NK-92 (cell line): ENCODE data around the gene NDUFAB1.
"Not testable (repeated sequence)": the region's sequence is repeated elsewhere in the genome, so short reads cannot be mapped to it uniquely, and the experiment has no call there.

Experiments used
- DNase-seq: peaks from one replicate; lab custom pipeline; 2025; ENCODE audit not compliant: unreplicated experiment; lab: John Stamatoyannopoulos, UW

NDUFAB1 gene

DNA sequence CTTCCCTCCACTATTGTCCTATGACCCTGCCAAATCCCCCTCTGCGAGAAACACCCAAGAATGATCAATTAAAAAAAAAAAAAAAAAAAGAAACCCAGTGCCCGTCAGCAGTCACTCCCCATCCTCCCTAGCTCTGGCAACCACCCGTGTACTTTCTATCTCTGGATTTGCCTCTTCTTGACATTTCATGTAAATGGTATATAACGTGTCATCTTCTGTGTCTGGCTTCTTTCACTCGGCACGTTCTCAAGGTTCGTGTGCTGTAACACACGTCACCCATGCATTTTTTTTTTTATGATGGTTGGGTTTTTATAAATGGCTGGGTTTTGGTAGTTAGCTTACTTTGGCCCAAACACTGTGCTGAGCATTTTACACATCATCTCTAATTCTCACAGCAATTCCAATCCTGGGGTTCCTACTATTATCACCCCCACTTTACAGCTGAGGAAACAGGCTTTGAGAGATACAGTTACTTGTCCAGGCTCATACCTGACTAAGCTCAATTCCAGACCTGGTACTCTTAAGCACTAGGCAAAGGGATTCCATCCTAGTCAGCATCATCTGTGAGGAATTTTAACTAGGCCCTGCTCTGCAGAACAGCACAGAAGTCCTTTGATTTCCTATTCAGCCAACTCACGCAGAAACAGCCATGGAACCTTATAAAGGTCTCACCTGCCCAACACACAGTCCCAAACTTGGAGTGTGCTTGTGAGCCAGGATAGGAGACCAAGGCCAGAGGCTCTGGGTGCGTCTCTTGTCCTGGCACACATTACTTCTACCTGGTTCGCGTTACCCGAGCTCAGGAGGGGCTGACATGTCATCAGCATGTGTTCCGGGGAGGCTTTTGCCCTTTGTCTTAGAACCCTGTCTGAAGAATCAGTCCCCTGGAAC lies 11.7 kb downstream of the NDUFAB1 start:
- DNase-seq, result no peak

DNA sequence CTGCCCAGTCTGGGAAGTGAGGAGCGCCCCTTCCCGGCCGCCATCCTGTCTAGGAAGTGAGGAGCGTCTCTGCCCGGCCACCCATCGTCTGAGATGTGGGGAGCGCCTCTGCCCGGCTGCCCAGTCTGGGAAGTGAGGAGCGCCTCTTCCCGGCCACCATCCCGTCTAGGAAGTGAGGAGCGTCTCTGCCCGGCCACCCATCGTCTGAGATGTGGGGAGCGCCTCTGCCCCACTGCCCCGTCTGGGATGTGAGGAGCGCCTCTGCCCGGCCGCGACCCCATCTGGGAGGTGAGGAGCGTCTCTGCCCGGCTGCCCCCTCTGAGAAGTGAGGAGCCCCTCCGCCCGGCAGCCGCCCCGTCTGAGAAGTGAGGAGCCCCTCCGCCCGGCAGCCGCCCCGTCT lies 12.8 kb downstream of the NDUFAB1 start:
- DNase-seq, result not testable (repeated sequence)

DNA sequence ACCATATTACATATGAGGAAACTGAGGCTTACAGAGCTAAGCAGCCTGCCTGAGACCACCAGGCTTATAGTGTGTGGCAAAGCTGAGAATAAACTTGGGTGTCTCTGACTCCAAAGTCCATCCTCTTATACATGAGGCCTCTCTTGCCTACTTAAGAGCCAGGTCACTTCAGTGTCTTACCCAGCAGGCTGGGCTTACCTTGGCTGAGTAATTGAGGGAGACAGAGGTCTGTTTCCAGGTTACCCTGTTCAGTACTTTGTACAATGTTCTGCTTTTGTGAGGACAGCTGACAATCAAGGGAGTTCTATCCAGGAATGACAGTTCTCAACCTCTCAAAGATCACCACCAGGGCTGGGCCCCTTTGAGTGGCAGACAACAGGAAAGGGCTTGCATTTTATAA lies 14.4 kb downstream of the NDUFAB1 start:
- no peak for DNase-seq

DNA sequence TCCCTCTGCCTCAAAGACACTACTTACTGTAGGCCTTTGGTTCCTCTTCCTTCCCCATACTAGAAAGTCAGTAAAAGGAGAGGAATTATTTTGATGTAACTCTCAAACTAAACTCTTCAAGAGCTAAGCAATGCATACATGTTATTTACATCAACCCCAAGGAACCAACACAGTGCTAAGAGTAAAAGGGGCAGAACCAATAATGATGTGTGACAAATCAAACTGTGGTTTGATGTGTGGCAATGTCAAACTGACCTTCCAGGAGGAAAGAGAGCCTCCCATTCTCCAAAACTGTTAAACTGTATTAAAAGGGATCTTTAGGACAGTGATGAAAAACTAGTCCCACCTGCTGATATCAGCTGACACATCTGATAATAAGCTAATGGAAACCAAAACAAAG lies 15.7 kb downstream of the NDUFAB1 start:
- no peak for DNase-seq

- DNase-seq, result no peak
Observed at GRCh38 chr16:23579371-23579770, 16.7 kb downstream of the NDUFAB1 start.

GRCh38 chr16:23578101-23578830 lies 17.9 kb downstream of the NDUFAB1 start:
- no peak for DNase-seq

DNA sequence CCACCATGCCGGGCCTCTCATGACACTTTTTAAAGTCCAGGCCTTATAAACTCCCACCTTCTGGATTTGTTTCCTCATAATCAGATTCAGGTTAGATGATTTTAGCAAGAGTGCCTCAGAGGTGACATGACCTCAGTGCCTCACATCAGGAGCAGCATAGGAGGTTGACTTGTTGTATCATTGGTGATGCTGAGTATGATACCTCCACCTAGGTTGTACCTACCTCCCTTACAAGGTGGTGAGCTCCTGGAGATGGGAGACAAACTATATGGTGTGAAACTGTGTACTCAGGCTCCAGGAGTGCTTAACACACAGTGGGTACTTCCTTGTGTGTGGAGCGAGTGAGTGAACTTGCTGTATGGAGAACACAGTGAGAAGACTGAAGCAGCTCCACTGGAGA lies 18.6 kb downstream of the NDUFAB1 start:
- DNase-seq, result no peak

DNA sequence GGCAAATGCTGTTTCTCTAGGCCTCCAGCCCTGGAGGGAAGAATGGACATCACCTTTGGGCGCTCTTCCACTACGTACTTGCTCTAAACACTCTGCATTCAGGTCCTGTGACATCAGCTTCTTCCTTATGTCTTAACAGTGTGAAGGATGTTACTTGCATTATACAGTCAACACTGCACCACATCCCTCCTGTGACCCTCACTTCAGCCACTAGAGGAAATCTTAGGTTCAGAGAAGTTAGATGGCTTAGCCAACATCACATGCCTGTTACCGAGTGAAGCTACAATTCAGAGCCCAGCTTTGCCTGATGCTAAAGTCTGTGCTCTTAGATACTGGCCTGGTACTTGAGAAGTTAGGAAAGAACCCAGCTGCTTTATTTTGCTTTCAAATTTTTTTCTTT lies 20.3 kb downstream of the NDUFAB1 start:
- no peak for DNase-seq

DNA sequence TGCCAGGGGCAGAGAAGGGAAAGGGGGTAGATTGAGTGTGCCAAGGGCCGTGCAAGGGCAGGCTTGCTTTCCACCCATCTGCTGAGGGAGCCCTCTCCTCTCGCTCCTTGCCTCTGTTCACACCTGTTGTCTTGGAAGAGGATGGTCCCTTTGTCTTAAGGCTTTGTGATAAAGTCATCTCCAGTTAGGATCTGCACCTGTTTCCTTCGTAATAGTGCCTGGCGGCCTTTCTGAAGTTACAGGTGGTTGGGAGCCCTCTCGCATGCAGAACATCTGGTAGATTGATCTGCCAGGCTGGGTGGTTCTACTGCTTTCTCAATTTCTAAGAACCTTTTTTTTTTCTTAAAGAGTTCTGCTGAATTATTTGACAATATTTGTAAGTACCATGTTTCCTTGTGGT lies 22.3 kb downstream of the NDUFAB1 start:
- DNase-seq, result no peak

GRCh38 chr16:23572394-23572793 lies 23.7 kb downstream of the NDUFAB1 start:
- no peak for DNase-seq

DNA sequence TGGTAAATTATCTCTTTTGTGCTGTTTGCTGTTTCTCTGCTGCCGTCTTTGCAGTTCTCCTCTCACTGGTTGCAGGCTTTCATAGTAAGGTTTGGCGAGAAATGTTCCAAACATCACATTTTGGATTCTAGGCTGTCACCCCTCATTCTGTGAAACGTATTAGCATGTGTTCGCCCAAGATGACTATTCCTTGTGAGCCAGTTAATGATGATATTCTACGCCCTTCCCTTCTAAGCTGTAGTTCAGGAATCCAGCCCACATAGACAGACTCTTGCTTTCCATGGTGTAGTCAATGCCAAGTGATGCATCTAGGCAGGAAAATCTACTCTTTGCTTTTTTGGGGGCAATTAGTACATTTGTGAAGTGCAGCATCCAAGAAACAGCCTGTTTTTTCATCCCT lies 24.2 kb downstream of the NDUFAB1 start:
- DNase-seq, result no peak

DNA sequence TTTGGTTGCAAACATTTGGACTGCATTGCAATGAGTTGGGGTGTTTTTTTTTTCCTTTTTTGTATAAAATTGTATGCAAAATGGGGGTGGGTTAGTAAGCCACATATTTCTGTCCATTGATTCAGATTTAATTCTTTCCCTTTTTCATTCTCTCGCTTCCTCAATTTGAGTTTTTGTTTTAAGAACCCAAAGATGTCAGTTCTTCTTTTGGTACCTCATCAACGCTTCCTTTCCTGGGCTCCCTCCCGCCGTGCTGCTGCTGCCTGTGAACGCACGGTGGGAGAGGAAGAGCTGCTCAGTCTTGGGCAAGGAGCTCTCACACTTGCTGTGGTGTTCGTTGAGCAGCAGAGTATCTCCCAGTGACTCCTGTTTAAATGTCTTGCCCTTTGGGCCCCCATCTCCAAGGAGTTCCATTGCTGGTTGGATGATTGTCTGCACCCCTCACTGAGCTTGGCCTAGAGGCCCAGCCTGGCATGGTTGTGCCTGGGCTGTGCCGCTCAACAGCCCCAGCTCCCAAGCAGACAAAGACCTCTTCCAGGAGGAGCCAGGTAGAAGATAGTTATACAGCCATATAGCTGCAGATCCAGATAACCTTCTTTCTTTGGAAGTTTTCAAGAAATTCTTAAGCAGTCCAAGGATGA lies 25.0 kb downstream of the NDUFAB1 start:
- no peak for DNase-seq

DNA sequence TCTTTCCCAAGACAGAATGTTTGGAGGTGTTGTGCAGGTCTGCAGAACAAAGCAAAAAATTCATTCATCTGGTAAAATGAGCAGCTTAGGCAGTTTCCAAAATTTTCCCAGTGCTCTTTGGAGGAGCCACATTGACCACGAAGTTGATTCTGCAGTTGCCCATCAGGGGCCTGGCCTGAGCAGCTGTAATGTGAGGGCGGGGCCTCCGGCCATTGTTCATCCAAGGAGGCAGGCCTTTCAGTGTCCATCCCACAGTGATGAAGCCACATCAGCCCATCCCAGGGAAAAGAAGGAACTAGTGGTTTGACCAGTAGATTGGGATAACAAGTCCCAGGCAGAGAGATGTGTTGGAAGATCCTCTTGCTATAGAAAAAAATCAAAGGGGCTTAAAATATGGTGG lies 28.5 kb downstream of the NDUFAB1 start:
- DNase-seq, result no peak

GRCh38 chr16:23566724-23567123 lies 29.4 kb downstream of the NDUFAB1 start:
- no peak for DNase-seq

- DNase-seq, result no peak
Observed at GRCh38 chr16:23564575-23565363, 31.3 kb downstream of the NDUFAB1 start.

DNA sequence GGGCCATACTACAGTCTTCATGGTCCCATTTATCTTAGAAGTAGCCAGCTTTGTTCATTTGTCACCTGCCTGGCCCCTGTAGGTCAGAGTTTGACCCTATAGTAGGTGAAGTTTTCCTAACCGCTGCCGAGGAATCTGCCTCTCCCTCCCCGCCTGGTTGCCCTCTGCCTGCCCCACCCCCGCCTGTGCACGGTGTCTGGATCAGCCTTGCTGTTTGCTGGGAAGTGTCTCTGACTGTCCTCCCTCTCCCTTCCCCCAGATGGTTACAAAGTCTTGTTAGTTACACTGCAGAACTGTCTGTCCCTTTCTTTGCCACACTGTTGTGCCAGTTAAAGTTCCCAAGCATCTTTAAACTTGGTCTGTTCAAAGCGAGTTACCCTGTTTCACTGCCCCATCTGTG lies 32.9 kb downstream of the NDUFAB1 start:
- no peak for DNase-seq

DNA sequence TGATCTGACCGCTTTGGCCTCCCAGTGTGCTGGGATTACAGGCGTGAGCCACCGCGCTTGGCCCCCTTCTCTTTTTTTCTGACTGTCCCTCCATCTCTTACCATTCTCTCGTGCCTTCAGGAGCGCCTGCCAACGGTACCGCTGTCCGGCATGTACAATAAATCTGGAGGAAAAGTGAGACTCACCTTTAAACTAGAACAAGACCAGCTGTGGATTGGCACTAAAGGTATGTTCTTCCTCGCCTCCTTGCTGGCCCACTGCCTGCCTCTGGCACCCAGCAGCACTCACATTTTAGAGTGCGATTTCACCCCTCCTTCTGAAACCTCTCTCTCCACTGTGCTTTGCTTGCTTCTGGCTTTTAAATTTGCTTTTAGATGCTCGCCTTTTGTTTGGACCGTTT lies 33.6 kb downstream of the NDUFAB1 start:
- no peak for DNase-seq

DNA sequence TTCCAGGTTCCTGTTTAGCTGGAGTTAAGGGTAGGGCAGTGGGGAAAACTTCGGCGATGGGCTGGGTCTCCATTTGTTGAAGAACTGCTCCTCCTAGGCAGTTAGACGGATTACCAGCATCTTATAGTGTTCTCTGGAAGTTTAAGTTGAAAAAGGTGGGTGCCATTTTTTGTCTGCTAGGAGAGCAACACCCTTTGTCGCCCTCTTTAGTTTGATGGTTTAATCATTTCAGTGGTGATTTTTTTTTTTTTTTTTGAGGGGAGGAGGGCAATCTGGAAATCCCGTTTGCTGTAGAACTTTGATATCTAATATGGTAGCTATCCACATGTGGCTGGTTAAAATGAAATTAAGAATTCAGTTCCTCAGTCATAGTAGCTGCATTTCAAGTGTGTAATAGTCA lies 34.5 kb downstream of the NDUFAB1 start:
- DNase-seq, result no peak

DNA sequence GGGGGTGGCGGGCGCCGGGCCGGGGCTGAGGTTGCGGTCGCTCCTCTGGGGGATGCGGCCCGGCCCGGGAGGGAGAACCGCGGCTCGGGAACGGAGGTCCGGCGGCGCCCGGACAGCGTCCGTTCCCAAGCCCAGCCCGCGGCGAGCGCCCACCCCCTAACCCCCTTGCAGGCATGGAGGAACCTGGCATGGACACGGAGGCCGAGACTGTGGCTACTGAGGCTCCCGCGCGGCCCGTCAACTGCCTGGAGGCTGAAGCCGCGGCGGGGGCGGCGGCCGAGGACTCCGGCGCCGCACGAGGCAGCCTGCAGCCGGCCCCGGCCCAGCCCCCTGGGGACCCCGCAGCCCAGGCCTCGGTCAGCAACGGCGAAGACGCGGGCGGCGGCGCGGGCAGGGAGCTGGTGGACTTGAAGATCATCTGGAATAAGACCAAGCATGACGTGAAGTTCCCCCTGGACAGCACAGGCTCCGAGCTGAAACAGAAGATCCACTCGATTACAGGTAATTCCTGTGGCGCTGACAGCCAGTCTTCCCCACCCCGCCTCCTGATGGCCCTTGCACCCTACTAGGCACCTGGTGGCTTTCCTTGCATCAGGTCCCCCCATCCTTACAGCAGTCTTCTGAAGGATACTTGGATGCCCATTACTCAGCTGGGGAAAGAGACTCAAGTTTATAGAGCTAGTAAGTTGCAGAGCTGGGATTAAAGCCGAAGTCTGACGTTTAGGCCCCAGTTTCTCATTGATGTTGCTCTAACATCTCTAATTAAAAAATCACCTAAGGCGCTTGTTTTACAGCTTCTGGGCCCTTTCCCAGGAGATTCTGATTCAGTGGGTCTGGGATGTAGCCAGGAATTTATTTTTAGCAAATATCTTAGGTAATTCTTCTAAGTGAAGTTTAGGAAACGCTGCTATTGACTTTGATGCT lies 38.1 kb downstream of the NDUFAB1 start:
- DNase-seq, result no peak
